ENCODE data around the gene PRICKLE4. TPM values are rescaled to one million over a fixed set of nuclear protein-coding genes. Genes with fewer than 3 reads are reported as not detected.
A peak's percentile ranks its signal among the peaks of the same experiment; 100 is the strongest.

Gene PRICKLE4
- total and polyA plus RNA-seq, 2 of the 8 experiments (the other 6 are each of a cell fraction or from before 2014, with no cell fraction given): 0.32 to 1.4 TPM

- H3K23me2 ChIP-seq (ENCODE audit: low read depth, low read length): peaks cover 8% of the 10 kb centered on the region
- H3K56ac ChIP-seq (replicated peaks; ENCODE audit: insufficient read length, low read depth, low read length): no peak within 1 kb of the TSS
- no peak within 1 kb of the TSS for H3K23ac ChIP-seq (ENCODE audit: insufficient read length)
- peak; percentile 95 to 100 for DNase-seq (ENCODE audit: low read depth in 1 of 2, low spot score in 2 of 2)
- H3K9me3 ChIP-seq (ENCODE audit: insufficient read depth in 2 of 2, low read depth in 1 of 2, low read length in 1 of 2): no peaks in the 10 kb centered on the region
- H3K4me2 ChIP-seq (ENCODE audit: insufficient read depth in 1 of 2, low read depth in 2 of 2, low read length in 2 of 2): peak within 1 kb of the TSS; percentile 92 to 94
- H3K27me3 ChIP-seq (replicated peaks in 1 of 4; ENCODE audit: control insufficient read depth in 3 of 4, extremely low read depth in 1 of 4, insufficient read depth in 3 of 4, low read length in 3 of 4): peaks cover 2 to 30% (median 16%) of the 10 kb centered on the region in 4 experiments; a peak in 6 of 7 replicates
- H4K91ac ChIP-seq (replicated peaks; ENCODE audit: insufficient read length, low read length): no peak within 1 kb of the TSS
- no peak within 1 kb of the TSS; the same call in 1 of the 2 replicates for H3K18ac ChIP-seq (ENCODE audit: extremely low read depth, low read length)
- H2AK5ac ChIP-seq (ENCODE audit: low read depth, low read length): no peak within 1 kb of the TSS
- H2BK120ac ChIP-seq (replicated peaks; ENCODE audit: low read depth, low read length): no peak within 1 kb of the TSS
- 1% methylated on average over 28 of the region's 73 CpGs; no CpG with 5 or more reads in 1 of the 2 experiments for WGBS, 2 experiments (ENCODE audit: extremely low coverage in 1 of 2, insufficient coverage in 1 of 2, insufficient read length in 1 of 2, insufficient replicate concordance in 2 of 2, low coverage in 1 of 2, low lambda C conversion rate in 2 of 2, missing lambda C conversion rate in 1 of 2)
- FAIRE-seq: no peak
- peaks cover 2 to 7% (median 6%) of the 10 kb centered on the region in 4 experiments; a peak in 4 of 7 replicates for H3K4me1 ChIP-seq (replicated peaks in 1 of 4; ENCODE audit: control insufficient read depth in 3 of 4, insufficient read depth in 4 of 4, low read length in 3 of 4)
- no peaks in the 10 kb centered on the region; a peak in 1 of 8 replicates for H3K36me3 ChIP-seq (ENCODE audit: control insufficient read depth in 2 of 4, insufficient read depth in 4 of 4, low read length in 3 of 4)
- H3K9ac ChIP-seq (replicated peaks in 1 of 4; ENCODE audit: extremely low read depth in 1 of 4, low read depth in 3 of 4, low read length in 3 of 4): peak within 1 kb of the TSS in 2 of 4 experiments; percentile 31 to 57; a peak in 2 of 7 replicates
- H2BK12ac ChIP-seq (ENCODE audit: low read depth, low read length): no peak within 1 kb of the TSS
- H4K8ac ChIP-seq (ENCODE audit: extremely low read depth, insufficient read depth, low read length): no peak within 1 kb of the TSS; the same call in 1 of the 2 replicates
- H3K4ac ChIP-seq (replicated peaks; ENCODE audit: insufficient read length, low read depth, low read length): no peak within 1 kb of the TSS
- CTCF ChIA-PET (ENCODE audit: partially characterized antibody): interaction anchor here (0.6 to 1.5 kb wide), 3 partner anchors 20 to 312 kb away, joined by 3 read pairs; no protein-coding TSS in a partner anchor
- H2BK15ac ChIP-seq (ENCODE audit: low read length): no peak within 1 kb of the TSS
- H3K4me3 ChIP-seq (ENCODE audit: extremely low read depth in 1 of 4, insufficient read depth in 2 of 4, low read depth in 3 of 4, low read length in 4 of 4): peak within 1 kb of the TSS; percentile 55 to 85 (median 74)
- H2BK5ac ChIP-seq (ENCODE audit: low read depth, low read length): no peak within 1 kb of the TSS
- no peak within 1 kb of the TSS for H3K14ac ChIP-seq (ENCODE audit: insufficient read length)
- H3K79me1 ChIP-seq (ENCODE audit: low read depth, low read length): no peaks in the 10 kb centered on the region
- peak within 1 kb of the TSS; percentile 89; the same call in 1 of the 2 replicates for H2AFZ ChIP-seq (ENCODE audit: low read length)
- H3K79me2 ChIP-seq (ENCODE audit: control insufficient read depth in 1 of 2, insufficient read depth in 2 of 2, low read length in 2 of 2): no peaks in the 10 kb centered on the region
- no peak within 1 kb of the TSS for H2BK20ac ChIP-seq (ENCODE audit: low read length)
- POLR2A ChIA-PET (ENCODE audit: partially characterized antibody): interaction anchor here (1.0 kb wide), 1 partner anchor 46 kb away, joined by 3 read pairs; no protein-coding TSS in a partner anchor
- no peak within 1 kb of the TSS for H3K27ac ChIP-seq (ENCODE audit: low read depth, low read length)
- peaks cover 0 to 3% of the 10 kb centered on the region in 2 experiments for H4K20me1 ChIP-seq (replicated peaks in 1 of 2; ENCODE audit: control insufficient read depth in 1 of 2, insufficient read depth in 2 of 2, low read length in 2 of 2)
- H4K5ac ChIP-seq (ENCODE audit: insufficient read length, low read depth, low read length): no peak within 1 kb of the TSS
- TF ChIP-seq KDM5A (IDR thresholded peaks at IDR 0.05; ENCODE audit: low read length) (no peak; the same call in 1 of the 2 replicates), SP1 (IDR thresholded peaks at IDR 0.05; ENCODE audit: low read depth, low read length) (peak; percentile 41; the same call in 1 of the 2 replicates), CHD2 (IDR thresholded peaks at IDR 0.05; ENCODE audit: low read length) (peak; percentile 71), POU5F1 (IDR thresholded peaks at IDR 0.05; ENCODE audit: low read depth, low read length) (no peak), TAF7 (optimal IDR thresholded peaks at IDR 0.05; ENCODE audit: borderline replicate concordance, low read depth, low read length) (peak; percentile 44), SIX5 (IDR thresholded peaks at IDR 0.05; ENCODE audit: low read depth, low read length) (no peak), TEAD4 (IDR thresholded peaks at IDR 0.05; ENCODE audit: low read depth, low read length) (0 out of 2 replicates have a peak, but pooled peaks have one; percentile 14), JUND (IDR thresholded peaks at IDR 0.05; ENCODE audit: low read length) (0 out of 2 replicates have a peak, but pooled peaks have one; percentile 32), TBP (IDR thresholded peaks at IDR 0.05; ENCODE audit: low read depth, low read length) (0 out of 2 replicates have a peak, but pooled peaks have one; percentile 23), TAF1 (IDR thresholded peaks at IDR 0.05; ENCODE audit: low read depth, low read length) (0 out of 2 replicates have a peak, but pooled peaks have one; percentile 6), RXRA (IDR thresholded peaks at IDR 0.05; ENCODE audit: insufficient read depth, low read depth, low read length) (no peak), RAD21 (IDR thresholded peaks at IDR 0.05 in 1 of 2, conservative IDR thresholded peaks at IDR 0.05 in 1 of 2; ENCODE audit: low read depth in 2 of 2, low read length in 2 of 2) (peak; percentile 97)
Measured at GRCh38 chr6:41779788-41780550, 613 bp upstream of the PRICKLE4 start, which contains the start of gene FRS3. FRS3 (minus strand) TSS chr6:41779900; CDS start chr6:41776987, 2,913 bp downstream.
